Testis (tissue), 3 donors: Measurements from ENCODE around the gene JMJD7. TPM values are rescaled to one million over a fixed set of nuclear protein-coding genes. Genes with fewer than 3 reads are reported as not detected.

ENCODE experiments used
- DNase-seq: peaks from one replicate; pipeline ENCODE4 v3.0.0-alpha.2; 2019
- H3K27ac ChIP-seq, 2 donors: fragments of 200-600 bp; sonication (generic); one replicate each; pipeline ENCODE4 v1.5.1; 2019
- H3K27me3 ChIP-seq: fragments of 200-600 bp; sonication (generic); one replicate; pipeline ENCODE4 v1.5.1; 2019
- H3K36me3 ChIP-seq: fragments of 200-600 bp; sonication (generic); one replicate; pipeline ENCODE4 v1.5.1; 2017; ENCODE audit warnings: low read depth; ENCODE audit errors: missing control alignments
- H3K4me1 ChIP-seq: fragments of 200-600 bp; sonication (generic); one replicate; pipeline ENCODE4 v1.5.1; 2019
- H3K4me3 ChIP-seq, 2 donors: fragments of 200-600 bp; sonication (generic); one replicate each; pipeline ENCODE4 v1.5.1; 2017 to 2019
- H3K9me3 ChIP-seq: fragments of 200-600 bp; sonication (generic); one replicate; pipeline ENCODE4 v1.5.1; 2017
- POLR2A ChIP-seq: fragments of 450-650 bp; IDR thresholded peaks from one replicate; pipeline ENCODE4 v1.6.1; 2017; ENCODE audit warnings: antibody characterized with exemption, mild to moderate bottlenecking, moderate library complexity
- WGBS, 2 donors: methylation state at CpG; one replicate each; pipeline ENCODE4 v1.1.5; 2018; 5-methylcytosine and 5-hydroxymethylcytosine counted together
- intact Hi-C: fragments of 100-400 bp; cut with DNase I; formaldehyde crosslinking; loops from one replicate; pipeline ENCODE4 v1.15.1; 2023; ENCODE audit warnings: low total_unique reads
- polyA plus RNA-seq: library from polyadenylated mRNA; stranded (reverse); fragments of 350-450 nt; fragmentation: Illumina TruSeq; extraction: RNeasy Lipid Tissue Mini Kit (QIAGEN cat#74804); gene quantifications from one replicate; pipeline ENCODE4 v1.2.3, GENCODE V29; 2014; ENCODE audit warnings: low read depth, low replicate concordance; ENCODE audit not compliant: insufficient read depth
- total RNA-seq, 2 donors: library from RNA; depleted of rRNA; stranded (reverse); fragments of >200 nt; gene quantifications; one replicate each; pipeline ENCODE4 v1.2.3, GENCODE V29; 2016
- TF ChIP-seq, protein P1 (sequence below), 3 experiments: fragments of 450-650 bp in 2 of 3; fragments of 200-600 bp in 1 of 3; sonication (generic) in 1 of 3; IDR thresholded peaks; one replicate each; pipeline ENCODE4 v1.5.1; 2016 to 2019; ENCODE audit warnings: antibody characterized with exemption in 3 of 3, mild to moderate bottlenecking in 2 of 3, moderate library complexity in 1 of 3

Gene JMJD7
- total and polyA plus RNA-seq, 3 donors from 2014 or later = 10.5 to 21.6 (median 18.6) TPM

DNA sequence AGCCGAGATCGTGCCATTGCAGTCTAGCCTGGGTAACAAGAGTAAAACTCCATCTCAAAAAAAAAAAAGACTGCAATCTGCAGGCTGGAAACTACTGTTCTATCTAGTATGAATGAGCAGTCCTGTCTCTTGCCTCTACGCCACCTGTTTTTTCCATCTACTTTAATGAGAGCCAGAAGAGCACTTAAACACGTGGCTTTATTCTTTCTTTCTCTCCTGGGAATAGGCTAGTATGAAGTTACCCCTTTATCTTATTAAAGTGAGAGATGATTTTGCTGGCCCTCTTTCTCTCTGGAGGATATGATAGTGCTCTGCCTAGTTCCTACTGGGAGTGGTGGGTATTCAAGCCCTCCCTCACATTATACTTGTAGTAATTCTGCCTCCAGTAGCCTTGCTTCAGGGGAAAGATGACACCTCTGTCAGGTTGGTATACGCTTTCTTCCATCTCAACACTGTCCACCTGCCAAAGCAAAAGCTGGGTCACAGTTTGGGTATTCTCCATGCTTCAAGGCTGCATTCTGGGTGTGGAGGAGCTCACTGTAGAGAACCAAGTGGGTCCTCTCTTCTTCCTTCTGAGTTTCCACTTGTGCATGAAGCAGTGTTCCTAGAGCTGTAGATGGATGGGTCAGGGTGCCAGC, 35.8 kb upstream of the JMJD7 start:
- Histone ChIP-seq H3K27me3 (no peaks in the 10 kb centered on the region), H3K4me1 (peaks cover 69% of the 10 kb centered on the region), H3K27ac (no peak overlapping the region), H3K9me3 (no peaks in the 10 kb centered on the region), H3K36me3 (no peaks in the 10 kb centered on the region), H3K4me3 (no peak overlapping the region)
- TF ChIP-seq POLR2A = no peak
- TF ChIP-seq, protein P1, sequence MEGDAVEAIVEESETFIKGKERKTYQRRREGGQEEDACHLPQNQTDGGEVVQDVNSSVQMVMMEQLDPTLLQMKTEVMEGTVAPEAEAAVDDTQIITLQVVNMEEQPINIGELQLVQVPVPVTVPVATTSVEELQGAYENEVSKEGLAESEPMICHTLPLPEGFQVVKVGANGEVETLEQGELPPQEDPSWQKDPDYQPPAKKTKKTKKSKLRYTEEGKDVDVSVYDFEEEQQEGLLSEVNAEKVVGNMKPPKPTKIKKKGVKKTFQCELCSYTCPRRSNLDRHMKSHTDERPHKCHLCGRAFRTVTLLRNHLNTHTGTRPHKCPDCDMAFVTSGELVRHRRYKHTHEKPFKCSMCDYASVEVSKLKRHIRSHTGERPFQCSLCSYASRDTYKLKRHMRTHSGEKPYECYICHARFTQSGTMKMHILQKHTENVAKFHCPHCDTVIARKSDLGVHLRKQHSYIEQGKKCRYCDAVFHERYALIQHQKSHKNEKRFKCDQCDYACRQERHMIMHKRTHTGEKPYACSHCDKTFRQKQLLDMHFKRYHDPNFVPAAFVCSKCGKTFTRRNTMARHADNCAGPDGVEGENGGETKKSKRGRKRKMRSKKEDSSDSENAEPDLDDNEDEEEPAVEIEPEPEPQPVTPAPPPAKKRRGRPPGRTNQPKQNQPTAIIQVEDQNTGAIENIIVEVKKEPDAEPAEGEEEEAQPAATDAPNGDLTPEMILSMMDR (IDR thresholded peaks at IDR 0.05) = no peak
- intact Hi-C loops = no loop called here
- WGBS, 2 donors = 67 to 77% methylated on average over 5 of the region's 5 CpGs
- DNase-seq = no peak

DNA sequence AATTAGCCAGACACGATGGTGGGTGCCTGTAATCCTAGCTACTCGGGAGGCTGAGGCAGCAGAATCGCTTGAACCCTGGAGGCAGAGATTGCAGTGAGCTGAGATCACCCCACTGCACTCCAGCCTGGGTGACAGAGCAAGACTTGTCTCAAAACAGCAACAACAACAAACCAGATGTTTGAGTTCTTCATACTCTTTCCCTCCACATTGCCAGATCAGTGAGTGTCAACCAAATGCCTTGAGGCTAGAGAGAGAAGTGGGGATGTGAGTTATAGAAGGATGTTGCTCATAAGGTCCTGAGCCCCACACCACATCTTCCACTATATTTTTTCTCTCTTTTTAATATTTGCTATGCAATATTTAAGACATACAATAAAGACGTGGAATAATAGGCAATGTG, 33.8 kb upstream of the JMJD7 start:
- no peak for DNase-seq
- no peaks in the 10 kb centered on the region for H3K36me3 ChIP-seq
- peaks cover 56% of the 10 kb centered on the region for H3K4me1 ChIP-seq
- no peak for TF ChIP-seq POLR2A
- TF ChIP-seq, protein P1 (IDR thresholded peaks at IDR 0.05) = no peak
- 66 to 85% methylated on average over 4 of the region's 4 CpGs for WGBS, 2 donors
- intact Hi-C loops = no loop called here
- H3K27me3 ChIP-seq = no peaks in the 10 kb centered on the region
- H3K27ac ChIP-seq = no peak overlapping the region
- H3K9me3 ChIP-seq = no peaks in the 10 kb centered on the region
- no peak overlapping the region for H3K4me3 ChIP-seq

DNA sequence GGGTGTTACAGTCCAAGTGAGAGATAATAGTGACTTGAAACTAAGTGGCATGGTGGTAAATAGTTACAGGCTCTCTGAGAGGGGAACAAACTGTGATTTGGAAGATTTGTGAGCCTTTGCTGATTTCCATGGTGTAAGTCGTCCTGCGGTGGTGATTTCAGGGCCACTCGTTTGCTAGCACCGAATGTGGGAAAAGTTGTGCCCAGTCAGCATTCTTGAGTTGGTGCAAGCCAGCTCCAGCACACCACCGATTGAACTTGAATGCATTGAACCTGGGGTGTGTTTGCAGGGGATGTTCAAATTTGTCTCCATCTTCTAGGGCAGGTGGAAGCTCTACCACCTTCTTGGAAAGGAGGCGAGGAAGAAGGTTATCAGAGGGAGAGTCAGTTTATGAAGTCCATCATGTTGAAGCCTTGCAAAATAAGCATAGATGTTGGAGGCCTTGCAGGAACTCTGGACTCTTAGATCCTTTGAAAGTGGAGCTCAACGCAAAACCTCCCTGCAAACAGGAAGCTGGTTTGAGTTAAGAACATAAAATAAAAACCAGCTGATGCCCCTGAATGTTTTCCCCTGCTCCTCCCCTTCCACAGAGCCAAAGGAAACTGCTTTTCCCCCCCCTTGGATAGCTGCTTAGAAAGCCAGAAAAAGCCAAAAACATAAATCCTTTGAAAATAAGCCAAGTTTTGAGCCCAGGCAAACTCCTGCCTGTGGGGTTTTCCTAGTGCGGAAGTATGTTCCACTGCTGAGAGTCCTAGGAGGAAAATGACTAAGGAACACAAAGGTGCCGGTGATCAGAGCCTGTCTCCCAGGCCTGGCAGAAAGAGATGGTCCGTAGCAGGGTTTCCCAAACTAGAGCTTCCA, 31.7 kb upstream of the JMJD7 start:
- Histone ChIP-seq H3K9me3 (no peaks in the 10 kb centered on the region), H3K36me3 (no peaks in the 10 kb centered on the region), H3K4me1 (peaks cover 45% of the 10 kb centered on the region), H3K4me3 (no peak overlapping the region), H3K27ac (peak overlapping the region in 1 of 2 donors; percentile 46), H3K27me3 (no peaks in the 10 kb centered on the region)
- TF ChIP-seq, protein P1 (IDR thresholded peaks at IDR 0.05) = no peak
- no peak for TF ChIP-seq POLR2A
- 43 to 44% methylated on average over 10 of the region's 10 CpGs for WGBS, 2 donors
- no peak for DNase-seq
- intact Hi-C loops = no loop called here

DNA sequence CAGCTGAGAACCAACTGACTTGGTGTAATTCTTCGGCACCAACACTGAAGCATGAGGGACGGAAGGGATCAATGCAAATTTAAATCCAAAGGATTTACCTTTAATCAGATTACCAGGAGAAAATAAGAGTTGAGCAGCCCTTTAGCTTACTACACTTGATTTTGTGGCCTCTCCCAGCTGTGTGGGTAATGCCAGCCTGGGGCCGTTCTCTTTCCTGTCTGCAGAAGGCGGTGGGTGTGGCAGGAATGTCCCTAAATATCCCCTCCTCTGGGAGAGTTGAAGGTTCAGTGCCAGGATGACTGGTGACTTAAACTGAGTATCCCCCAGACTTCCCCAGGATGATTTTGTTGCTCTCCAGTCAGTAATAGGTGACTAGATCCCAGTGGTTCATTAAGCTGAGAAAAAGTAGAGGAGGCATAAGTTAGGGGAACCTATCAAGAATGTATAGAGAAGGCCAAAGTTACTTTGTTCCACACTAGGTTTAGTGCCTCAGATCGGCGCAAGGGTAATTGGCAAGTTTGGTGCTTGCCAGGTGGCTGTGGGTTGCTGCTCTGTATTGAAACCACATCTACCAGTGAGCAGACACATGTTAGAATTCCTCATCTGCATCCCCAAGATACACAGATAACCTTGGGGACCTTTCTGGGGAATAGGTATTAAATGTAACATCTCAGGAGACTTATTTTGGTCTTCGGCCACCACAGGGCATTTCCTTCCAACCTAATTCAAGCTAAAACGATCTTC, 30.5 kb upstream of the JMJD7 start:
- Histone ChIP-seq H3K9me3 (no peaks in the 10 kb centered on the region), H3K4me1 (peaks cover 35% of the 10 kb centered on the region), H3K36me3 (no peaks in the 10 kb centered on the region), H3K27me3 (no peaks in the 10 kb centered on the region), H3K4me3 (no peak overlapping the region), H3K27ac (peak overlapping the region in 1 of 2 donors; percentile 46)
- 83 to 87% methylated on average over 8 of the region's 8 CpGs for WGBS, 2 donors
- intact Hi-C loops = no loop called here
- no peak for DNase-seq
- no peak for TF ChIP-seq POLR2A
- TF ChIP-seq, protein P1 (IDR thresholded peaks at IDR 0.05) = no peak
